OCI-LY7 (cell line): ENCODE results near the gene SLC26A8. TPM values are rescaled to one million over a fixed set of nuclear protein-coding genes. Genes with fewer than 3 reads are reported as not detected.

Experiments used
- BruUV-seq: library from RNA; stranded (reverse); fragments of 400-500 nt; replicated peaks from 2 replicates; lab custom pipeline; 2021; lab: Mats Ljungman, UMichigan
- CTCF ChIA-PET: fragments of 300-600 bp; sonication (Branson Sonifier 250); formaldehyde crosslinking; loops from one replicate; lab custom pipeline; 2022; ENCODE audit warnings: antibody characterized with exemption; ENCODE audit not compliant: unreplicated experiment; lab: Charles Lee
- POLR2A ChIA-PET: fragments of 300-600 bp; sonication (Branson Sonifier 250); formaldehyde crosslinking; loops from one replicate; lab custom pipeline; 2022; ENCODE audit warnings: antibody characterized with exemption; lab: Charles Lee
- DNase-seq: peaks from one replicate; pipeline ENCODE4 v3.0.0-alpha.2; 2015; ENCODE audit warnings: low spot score
- H2AFZ ChIP-seq: fragments of 200-600 bp; sonication (generic), shearing (Covaris generic); 2 replicates; pipeline ENCODE4 v1.6.1; 2014; ENCODE audit warnings: mild to moderate bottlenecking, antibody characterized with exemption, low read length, moderate library complexity
- H3K27ac ChIP-seq: fragments of 200-600 bp; sonication (generic); 2 replicates; pipeline ENCODE4 v1.5.1; 2014; ENCODE audit warnings: mixed run types, low read depth, mild to moderate bottlenecking, moderate library complexity, low read length, inconsistent platforms; ENCODE audit not compliant: poor library complexity, severe bottlenecking
- H3K36me3 ChIP-seq: fragments of 200-600 bp; sonication (generic); 2 replicates; pipeline ENCODE4 v1.6.1; 2014; ENCODE audit warnings: mild to moderate bottlenecking, antibody characterized with exemption, low read length, moderate library complexity, mixed read lengths; ENCODE audit not compliant: insufficient read depth
- H3K4me1 ChIP-seq: fragments of 200-600 bp; sonication (generic); 2 replicates; pipeline ENCODE4 v1.5.1; 2014; ENCODE audit warnings: mild to moderate bottlenecking, low read length; ENCODE audit not compliant: insufficient read depth, poor library complexity, severe bottlenecking
- H3K4me2 ChIP-seq: fragments of 200-600 bp; sonication (generic); 2 replicates; pipeline ENCODE4 v1.6.1; 2014; ENCODE audit warnings: mild to moderate bottlenecking, low read length
- H3K4me3 ChIP-seq: fragments of 200-600 bp; sonication (generic); 2 replicates; pipeline ENCODE4 v1.5.1; 2014; ENCODE audit warnings: mild to moderate bottlenecking, low read depth, low read length; ENCODE audit not compliant: poor library complexity, severe bottlenecking
- H3K79me2 ChIP-seq: fragments of 200-600 bp; sonication (generic); 2 replicates; pipeline ENCODE4 v1.6.1; 2016; ENCODE audit warnings: low read depth, mild to moderate bottlenecking, low read length, moderate library complexity, mixed read lengths; ENCODE audit not compliant: insufficient read depth
- H3K9me2 ChIP-seq: fragments of 200-600 bp; sonication (generic); 2 replicates; pipeline ENCODE4 v1.6.1; 2016; ENCODE audit warnings: mild to moderate bottlenecking, low read length, mixed read lengths; ENCODE audit not compliant: insufficient read depth
- H3K9me3 ChIP-seq: fragments of 200-600 bp; sonication (generic); 2 replicates; pipeline ENCODE4 v1.6.1; 2014; ENCODE audit warnings: mild to moderate bottlenecking, mixed run types, low read length, mixed read lengths
- H4K20me1 ChIP-seq: fragments of 200-600 bp; sonication (generic); 2 replicates; pipeline ENCODE4 v1.6.1; 2014; ENCODE audit warnings: mild to moderate bottlenecking, antibody characterized with exemption, low read length, moderate library complexity, mixed read lengths; ENCODE audit not compliant: insufficient read depth
- EZH2phosphoT487 ChIP-seq: fragments of 200-600 bp; sonication (generic); IDR thresholded peaks from 2 replicates; pipeline ENCODE4 v1.6.1; 2018; ENCODE audit warnings: low read depth, borderline replicate concordance, mild to moderate bottlenecking, mixed run types, antibody characterized with exemption, low read length, moderate library complexity, mixed read lengths
- intact Hi-C: fragments of 100-400 bp; cut with micrococcal nuclease; formaldehyde crosslinking; loops from one replicate; pipeline ENCODE4 v1.10.0; 2022; ENCODE audit not compliant: unreplicated experiment
- total RNA-seq, 2 experiments: library from RNA; depleted of rRNA in 1 of 2; stranded (reverse); fragments of >200 nt in 1 of 2; shearing (Covaris generic) in 1 of 2; gene quantifications; 2 replicates each; pipeline ENCODE4 v1.2.3, GENCODE V29; 2014 to 2022
- TF ChIP-seq, protein P1 (sequence below): fragments of 200-600 bp; sonication (generic); conservative IDR thresholded peaks from 2 replicates; pipeline ENCODE4 v1.5.1; 2014; ENCODE audit warnings: mild to moderate bottlenecking, antibody characterized with exemption, low read length, moderate library complexity, mixed read lengths

Gene SLC26A8
- total RNA-seq, 2 experiments from 2014 or later = not detected

DNA sequence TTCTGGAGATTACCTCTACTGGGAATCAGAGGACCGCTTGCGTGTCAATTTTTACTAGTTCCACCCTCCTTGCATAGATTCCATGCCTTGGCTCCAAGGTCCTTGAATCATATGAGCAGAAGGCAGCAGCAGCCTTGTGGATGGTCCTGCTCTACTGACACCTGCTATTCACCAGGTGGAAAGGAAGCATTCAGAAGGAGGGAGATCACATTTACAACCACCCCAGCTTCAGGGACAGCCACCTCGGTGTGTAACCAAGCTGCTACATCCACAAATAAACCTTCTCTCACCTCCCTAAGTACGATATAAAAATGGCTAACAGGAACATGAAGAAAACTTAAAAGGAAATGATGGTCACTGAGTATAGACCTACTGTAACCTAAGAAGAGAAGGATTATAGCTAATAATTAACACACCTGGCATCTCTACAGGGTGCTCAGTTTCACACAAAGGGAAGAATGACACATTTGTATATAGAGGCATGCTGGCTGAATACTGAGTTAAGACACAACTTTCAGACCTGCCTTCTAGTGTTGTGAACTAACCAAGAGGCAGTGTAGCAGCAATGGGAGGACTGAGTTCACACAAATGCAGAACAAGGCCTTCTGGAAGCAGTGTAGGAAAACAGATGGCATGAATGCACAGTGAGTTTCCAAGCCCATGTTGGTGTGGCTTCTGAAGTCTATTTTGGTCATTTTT lies 57.2 kb downstream of the SLC26A8 start:
- H3K4me1 ChIP-seq = no peaks in the 10 kb centered on the region
- H3K4me3 ChIP-seq = no peak overlapping the region
- no peak overlapping the region for H2AFZ ChIP-seq
- no peaks in the 10 kb centered on the region for H3K9me3 ChIP-seq
- H3K36me3 ChIP-seq = no peaks in the 10 kb centered on the region
- TF ChIP-seq, protein P1, sequence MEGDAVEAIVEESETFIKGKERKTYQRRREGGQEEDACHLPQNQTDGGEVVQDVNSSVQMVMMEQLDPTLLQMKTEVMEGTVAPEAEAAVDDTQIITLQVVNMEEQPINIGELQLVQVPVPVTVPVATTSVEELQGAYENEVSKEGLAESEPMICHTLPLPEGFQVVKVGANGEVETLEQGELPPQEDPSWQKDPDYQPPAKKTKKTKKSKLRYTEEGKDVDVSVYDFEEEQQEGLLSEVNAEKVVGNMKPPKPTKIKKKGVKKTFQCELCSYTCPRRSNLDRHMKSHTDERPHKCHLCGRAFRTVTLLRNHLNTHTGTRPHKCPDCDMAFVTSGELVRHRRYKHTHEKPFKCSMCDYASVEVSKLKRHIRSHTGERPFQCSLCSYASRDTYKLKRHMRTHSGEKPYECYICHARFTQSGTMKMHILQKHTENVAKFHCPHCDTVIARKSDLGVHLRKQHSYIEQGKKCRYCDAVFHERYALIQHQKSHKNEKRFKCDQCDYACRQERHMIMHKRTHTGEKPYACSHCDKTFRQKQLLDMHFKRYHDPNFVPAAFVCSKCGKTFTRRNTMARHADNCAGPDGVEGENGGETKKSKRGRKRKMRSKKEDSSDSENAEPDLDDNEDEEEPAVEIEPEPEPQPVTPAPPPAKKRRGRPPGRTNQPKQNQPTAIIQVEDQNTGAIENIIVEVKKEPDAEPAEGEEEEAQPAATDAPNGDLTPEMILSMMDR = no peak
- TF ChIP-seq EZH2phosphoT487 = no peak
- intact Hi-C loops = no loop called here
- ChIA-PET POLR2A (interaction anchor here (1.1 kb wide), 1 partner anchor 391 kb away, joined by 4 read pairs; no protein-coding TSS in a partner anchor), CTCF (no interaction called here)
- no peak for DNase-seq
- no peaks in the 10 kb centered on the region for H3K9me2 ChIP-seq
- H3K4me2 ChIP-seq = no peak overlapping the region
- H4K20me1 ChIP-seq = no peaks in the 10 kb centered on the region
- H3K79me2 ChIP-seq = no peaks in the 10 kb centered on the region
- BruUV-seq = no TSS peak
- H3K27ac ChIP-seq = no peak overlapping the region

DNA sequence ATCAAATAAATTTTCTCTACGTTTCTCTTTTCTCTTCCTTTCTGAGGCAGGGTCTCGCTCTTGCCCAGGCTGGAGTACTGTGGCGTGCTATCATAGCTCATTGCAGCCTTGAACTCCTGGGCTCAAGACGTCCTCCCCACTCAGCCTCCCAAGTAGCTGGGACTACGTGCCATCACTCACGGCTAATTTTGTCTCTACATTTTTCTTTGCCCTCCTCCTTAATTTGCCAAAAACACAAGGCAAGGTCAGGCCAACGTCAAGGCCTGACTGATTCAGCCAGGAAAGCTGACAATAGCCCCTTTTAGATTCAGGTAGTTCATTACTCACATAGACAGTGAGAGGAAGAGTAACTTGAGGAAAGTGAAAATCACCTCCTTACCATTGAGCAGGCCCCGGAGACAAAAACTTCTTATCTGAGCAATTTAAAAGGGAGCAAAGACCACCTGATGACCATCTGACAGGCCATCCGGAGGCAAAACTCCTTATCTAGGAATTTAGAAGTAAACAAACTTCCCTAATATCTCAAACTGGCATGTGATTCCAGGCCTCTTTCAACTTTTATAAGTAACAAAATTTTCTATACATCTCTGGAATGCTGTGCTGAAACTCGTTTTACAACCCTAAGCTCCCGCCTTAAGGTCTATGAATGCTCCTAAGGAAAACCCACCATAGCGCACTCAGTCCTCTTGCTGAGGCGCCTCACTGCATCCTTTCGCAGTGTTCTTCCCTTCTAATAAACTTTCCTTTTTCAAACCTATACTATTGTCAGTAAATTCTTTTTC lies 61.5 kb downstream of the SLC26A8 start:
- Histone ChIP-seq H2AFZ (no peak overlapping the region), H4K20me1 (no peaks in the 10 kb centered on the region), H3K36me3 (no peaks in the 10 kb centered on the region), H3K9me2 (no peaks in the 10 kb centered on the region), H3K9me3 (no peaks in the 10 kb centered on the region), H3K27ac (no peak overlapping the region), H3K4me3 (no peak overlapping the region), H3K4me2 (no peak overlapping the region), H3K79me2 (no peaks in the 10 kb centered on the region), H3K4me1 (no peaks in the 10 kb centered on the region)
- no peak for DNase-seq
- TF ChIP-seq, protein P1 = no peak
- TF ChIP-seq EZH2phosphoT487 = no peak
- intact Hi-C loops = no loop called here
- no TSS peak for BruUV-seq
- ChIA-PET POLR2A (no interaction called here), CTCF (no interaction called here)

DNA sequence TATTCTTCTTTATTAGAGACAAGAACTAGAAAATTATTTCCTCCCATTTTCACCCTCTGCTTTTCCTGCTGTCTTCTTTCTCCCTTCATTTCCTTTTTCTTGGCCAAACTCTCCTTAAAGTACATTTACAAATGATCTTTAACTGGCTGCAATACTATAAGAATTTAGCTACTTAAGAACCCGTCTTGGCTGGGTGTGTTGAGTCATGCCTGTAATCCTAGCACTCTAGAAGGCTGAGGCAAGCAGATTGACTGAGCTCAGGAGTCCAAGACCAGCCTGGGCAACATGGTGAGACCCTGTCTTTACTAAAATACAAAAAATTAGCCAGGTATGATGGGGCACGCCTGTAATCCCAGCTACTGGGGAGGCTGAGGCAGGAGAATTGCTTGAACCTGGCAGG lies 64.3 kb downstream of the SLC26A8 start:
- no TSS peak for BruUV-seq
- no peak overlapping the region for H3K4me3 ChIP-seq
- intact Hi-C loops = no loop called here
- H3K36me3 ChIP-seq = no peaks in the 10 kb centered on the region
- ChIA-PET POLR2A (no interaction called here), CTCF (no interaction called here)
- no peak overlapping the region for H3K4me2 ChIP-seq
- no peak for DNase-seq
- H3K9me2 ChIP-seq = no peaks in the 10 kb centered on the region
- H4K20me1 ChIP-seq = no peaks in the 10 kb centered on the region
- TF ChIP-seq, protein P1 = no peak
- TF ChIP-seq EZH2phosphoT487 = no peak
- H3K4me1 ChIP-seq = no peaks in the 10 kb centered on the region
- no peaks in the 10 kb centered on the region for H3K79me2 ChIP-seq
- H3K9me3 ChIP-seq = no peaks in the 10 kb centered on the region
- H3K27ac ChIP-seq = no peak overlapping the region
- no peak overlapping the region for H2AFZ ChIP-seq
